Keratinocyte (primary cell): Measurements from ENCODE around the gene MRPS27. TPM values are rescaled to one million over a fixed set of nuclear protein-coding genes. Genes with fewer than 3 reads are reported as not detected.

Experiments used
- DNase-seq: peaks from one replicate; pipeline ENCODE4 v3.0.0-alpha.2; 2011; ENCODE audit warnings: low read depth, missing footprints, low spot score
- FAIRE-seq: peaks from 2 replicates; lab custom pipeline; 2011; peaks lifted over from hg19 to GRCh38; lab: Jason Lieb, UNC
- H2AFZ ChIP-seq: 2 replicates; pipeline ENCODE4 v1.6.0; 2012; ENCODE audit warnings: low read length, control low read depth, inconsistent platforms; ENCODE audit not compliant: control insufficient read depth
- H3K27ac ChIP-seq: 2 replicates; pipeline ENCODE4 v1.5.1; 2011; ENCODE audit warnings: low read length; ENCODE audit not compliant: control insufficient read depth, insufficient read depth
- H3K27me3 ChIP-seq: 3 replicates; pipeline ENCODE4 v1.6.0; 2011; ENCODE audit warnings: low read length; ENCODE audit not compliant: control insufficient read depth, insufficient read depth; ENCODE audit errors: extremely low read depth
- H3K36me3 ChIP-seq, 2 experiments: 2 replicates in 1 of 2; 3 replicates in 1 of 2; pipeline ENCODE4 v1.5.1; 2011; ENCODE audit warnings: low read length in 2 of 2, mild to moderate bottlenecking in 1 of 2; ENCODE audit not compliant: control insufficient read depth in 2 of 2, insufficient read depth in 2 of 2; ENCODE audit errors: extremely low read depth in 1 of 2
- H3K4me1 ChIP-seq: 3 replicates; pipeline ENCODE4 v1.5.1; 2011; ENCODE audit warnings: low read length; ENCODE audit not compliant: control insufficient read depth, insufficient read depth; ENCODE audit errors: extremely low read depth
- H3K4me2 ChIP-seq: 3 replicates; pipeline ENCODE4 v1.6.0; 2011; ENCODE audit warnings: low read depth, low read length; ENCODE audit not compliant: control insufficient read depth, insufficient read depth; ENCODE audit errors: extremely low read depth
- H3K4me3 ChIP-seq, 3 experiments: fragments of 200-600 bp in 1 of 3; sonication (generic) in 1 of 3; 2 replicates in 2 of 3; 3 replicates in 1 of 3; pipeline ENCODE4 v1.5.1; 2011 to 2016; ENCODE audit warnings: low read length in 3 of 3, mild to moderate bottlenecking in 3 of 3, control low read depth in 2 of 3, inconsistent platforms in 1 of 3, low read depth in 1 of 3, mixed read lengths in 1 of 3, mixed run types in 1 of 3, moderate library complexity in 1 of 3; ENCODE audit not compliant: control insufficient read depth in 2 of 3, insufficient read depth in 2 of 3; ENCODE audit errors: extremely low read depth in 1 of 3
- H3K79me2 ChIP-seq: 2 replicates; pipeline ENCODE4 v1.6.0; 2012; ENCODE audit warnings: low read length; ENCODE audit not compliant: control insufficient read depth, insufficient read depth
- H3K9ac ChIP-seq: 3 replicates; pipeline ENCODE4 v1.6.0; 2011; ENCODE audit warnings: low read length; ENCODE audit not compliant: control insufficient read depth, insufficient read depth; ENCODE audit errors: extremely low read depth
- H3K9me1 ChIP-seq: 3 replicates; pipeline ENCODE4 v1.6.0; 2011; ENCODE audit warnings: low read length; ENCODE audit not compliant: control insufficient read depth, insufficient read depth; ENCODE audit errors: extremely low read depth
- H3K9me3 ChIP-seq: 2 replicates; pipeline ENCODE4 v1.5.1; 2012; ENCODE audit warnings: low read depth, low read length; ENCODE audit not compliant: control insufficient read depth
- H4K20me1 ChIP-seq: 3 replicates; pipeline ENCODE4 v1.6.0; 2011; ENCODE audit warnings: low read length; ENCODE audit not compliant: control insufficient read depth, insufficient read depth; ENCODE audit errors: extremely low read depth
- CTCF ChIP-seq, 3 experiments: IDR thresholded peaks in 1 of 3; conservative IDR thresholded peaks in 1 of 3; optimal IDR thresholded peaks in 1 of 3; 2 replicates in 2 of 3; 3 replicates in 1 of 3; pipeline versions ENCODE3 to v1.5.1; 2011; ENCODE audit warnings: low read length in 3 of 3, mild to moderate bottlenecking in 3 of 3, moderate library complexity in 2 of 3, control low read depth in 1 of 3, inconsistent platforms in 1 of 3; ENCODE audit not compliant: insufficient read depth in 2 of 3; ENCODE audit errors: extremely low read depth in 1 of 3
- EZH2 ChIP-seq: IDR thresholded peaks from one replicate; pipeline ENCODE4 v1.6.1; 2012; ENCODE audit warnings: inconsistent platforms, mild to moderate bottlenecking, low read length, moderate library complexity
- dilution Hi-C: fragments of 300-500 bp; cut with MboI; formaldehyde crosslinking; loops from one replicate; pipeline ENCODE4 v1.7.0; 2020; ENCODE audit warnings: low sequenced_read_pairs; ENCODE audit not compliant: extremely low pct_ligation_motif_present
- polyA plus RNA-seq, 5 experiments: library from polyadenylated mRNA; depleted of rRNA in 3 of 5; stranded (reverse) in 3 of 5; stranded (forward) in 1 of 5; unstranded in 1 of 5; fragments of >200 nt; gene quantifications; 1 replicate in 1 of 5; 2 replicates in 3 of 5; 3 replicates in 1 of 5; pipeline versions ENCODE4 v1.2.1 to v1.2.3, GENCODE V29; 2011 to 2012; ENCODE audit warnings: missing spikeins in 2 of 5, low read depth in 1 of 5, low replicate concordance in 1 of 5

The MRPS27 gene
- polyA plus RNA-seq, 1 donor (not counting 4 experiments of a cell fraction or from before 2014, with no cell fraction given), result 98.7 TPM

DNA sequence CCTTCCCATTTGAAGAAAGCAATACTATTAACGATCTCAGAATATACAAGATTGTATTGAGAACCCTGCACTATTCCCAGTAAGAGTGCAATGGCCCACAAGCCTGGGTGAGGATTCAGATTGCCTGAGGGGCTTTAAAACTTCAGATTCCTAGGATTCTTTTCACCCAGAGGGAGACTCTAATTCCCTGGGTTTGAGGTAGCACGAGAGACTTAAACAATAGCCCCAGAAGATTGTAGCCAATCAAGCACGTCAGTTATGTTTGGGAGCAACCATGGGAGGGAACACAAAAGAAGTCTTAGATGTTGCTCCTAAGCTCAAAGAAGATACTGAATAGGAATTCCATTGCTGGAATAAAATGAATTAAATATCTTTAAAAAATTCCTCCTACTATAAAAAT, 17.9 kb downstream of the MRPS27 start:
- Histone ChIP-seq H3K27ac (no peak overlapping the region), H3K9me1 (no peaks in the 10 kb centered on the region), H3K27me3 (no peaks in the 10 kb centered on the region), H4K20me1 (no peaks in the 10 kb centered on the region), H3K4me1 (peaks cover 24% of the 10 kb centered on the region), H3K9me3 (no peaks in the 10 kb centered on the region), H3K4me2 (no peak overlapping the region), H3K79me2 (peaks cover 74% of the 10 kb centered on the region), H3K9ac (no peak overlapping the region), H2AFZ (no peak overlapping the region), H3K4me3 (no peak overlapping the region), H3K36me3 (peaks cover 2 to 12% of the 10 kb centered on the region in 2 experiments)
- FAIRE-seq (no peak), DNase-seq (no peak)
- no peak for TF ChIP-seq CTCF (optimal IDR thresholded peaks at IDR 0.05 in 1 of 3, IDR thresholded peaks at IDR 0.05 in 1 of 3, conservative IDR thresholded peaks at IDR 0.05 in 1 of 3; ENCODE audit: extremely low read depth in 1 of 3, insufficient read depth in 2 of 3, low read length in 3 of 3)
- TF ChIP-seq EZH2, result no peak
- dilution Hi-C loops, result no loop called here

GRCh38 chr5:72301557-72301956, 18.5 kb downstream of the MRPS27 start:
- Histone ChIP-seq H4K20me1 (no peaks in the 10 kb centered on the region), H3K4me3 (no peak overlapping the region), H3K9ac (no peak overlapping the region), H3K27me3 (no peaks in the 10 kb centered on the region), H3K9me1 (no peaks in the 10 kb centered on the region), H2AFZ (no peak overlapping the region), H3K9me3 (no peaks in the 10 kb centered on the region), H3K79me2 (peaks cover 68% of the 10 kb centered on the region), H3K4me1 (peaks cover 21% of the 10 kb centered on the region), H3K27ac (no peak overlapping the region), H3K36me3 (peaks cover 2 to 12% of the 10 kb centered on the region in 2 experiments), H3K4me2 (no peak overlapping the region)
- dilution Hi-C loops, result no loop called here
- DNase-seq (no peak), FAIRE-seq (no peak)
- no peak for TF ChIP-seq CTCF (optimal IDR thresholded peaks at IDR 0.05 in 1 of 3, IDR thresholded peaks at IDR 0.05 in 1 of 3, conservative IDR thresholded peaks at IDR 0.05 in 1 of 3; ENCODE audit: extremely low read depth in 1 of 3, insufficient read depth in 2 of 3, low read length in 3 of 3)
- no peak for TF ChIP-seq EZH2
